OCI-LY7 (cell line): ENCODE data around the gene COL4A1. TPM values are rescaled to one million over a fixed set of nuclear protein-coding genes. Genes with fewer than 3 reads are reported as not detected.

ENCODE experiments used
- BruUV-seq: library from RNA; stranded (reverse); fragments of 400-500 nt; replicated peaks from 2 replicates; lab custom pipeline; 2021; lab: Mats Ljungman, UMichigan
- CTCF ChIA-PET: fragments of 300-600 bp; sonication (Branson Sonifier 250); formaldehyde crosslinking; loops from one replicate; lab custom pipeline; 2022; ENCODE audit warnings: antibody characterized with exemption; ENCODE audit not compliant: unreplicated experiment; lab: Charles Lee
- POLR2A ChIA-PET: fragments of 300-600 bp; sonication (Branson Sonifier 250); formaldehyde crosslinking; loops from one replicate; lab custom pipeline; 2022; ENCODE audit warnings: antibody characterized with exemption; lab: Charles Lee
- DNase-seq: peaks from one replicate; pipeline ENCODE4 v3.0.0-alpha.2; 2015; ENCODE audit warnings: low spot score
- H2AFZ ChIP-seq: fragments of 200-600 bp; sonication (generic), shearing (Covaris generic); 2 replicates; pipeline ENCODE4 v1.6.1; 2014; ENCODE audit warnings: mild to moderate bottlenecking, antibody characterized with exemption, low read length, moderate library complexity
- H3K27ac ChIP-seq: fragments of 200-600 bp; sonication (generic); 2 replicates; pipeline ENCODE4 v1.5.1; 2014; ENCODE audit warnings: mixed run types, low read depth, mild to moderate bottlenecking, moderate library complexity, low read length, inconsistent platforms; ENCODE audit not compliant: poor library complexity, severe bottlenecking
- H3K36me3 ChIP-seq: fragments of 200-600 bp; sonication (generic); 2 replicates; pipeline ENCODE4 v1.6.1; 2014; ENCODE audit warnings: mild to moderate bottlenecking, antibody characterized with exemption, low read length, moderate library complexity, mixed read lengths; ENCODE audit not compliant: insufficient read depth
- H3K4me1 ChIP-seq: fragments of 200-600 bp; sonication (generic); 2 replicates; pipeline ENCODE4 v1.5.1; 2014; ENCODE audit warnings: mild to moderate bottlenecking, low read length; ENCODE audit not compliant: insufficient read depth, poor library complexity, severe bottlenecking
- H3K4me2 ChIP-seq: fragments of 200-600 bp; sonication (generic); 2 replicates; pipeline ENCODE4 v1.6.1; 2014; ENCODE audit warnings: mild to moderate bottlenecking, low read length
- H3K4me3 ChIP-seq: fragments of 200-600 bp; sonication (generic); 2 replicates; pipeline ENCODE4 v1.5.1; 2014; ENCODE audit warnings: mild to moderate bottlenecking, low read depth, low read length; ENCODE audit not compliant: poor library complexity, severe bottlenecking
- H3K79me2 ChIP-seq: fragments of 200-600 bp; sonication (generic); 2 replicates; pipeline ENCODE4 v1.6.1; 2016; ENCODE audit warnings: low read depth, mild to moderate bottlenecking, low read length, moderate library complexity, mixed read lengths; ENCODE audit not compliant: insufficient read depth
- H3K9me2 ChIP-seq: fragments of 200-600 bp; sonication (generic); 2 replicates; pipeline ENCODE4 v1.6.1; 2016; ENCODE audit warnings: mild to moderate bottlenecking, low read length, mixed read lengths; ENCODE audit not compliant: insufficient read depth
- H3K9me3 ChIP-seq: fragments of 200-600 bp; sonication (generic); 2 replicates; pipeline ENCODE4 v1.6.1; 2014; ENCODE audit warnings: mild to moderate bottlenecking, mixed run types, low read length, mixed read lengths
- H4K20me1 ChIP-seq: fragments of 200-600 bp; sonication (generic); 2 replicates; pipeline ENCODE4 v1.6.1; 2014; ENCODE audit warnings: mild to moderate bottlenecking, antibody characterized with exemption, low read length, moderate library complexity, mixed read lengths; ENCODE audit not compliant: insufficient read depth
- CTCF ChIP-seq: fragments of 200-600 bp; sonication (generic); conservative IDR thresholded peaks from 2 replicates; pipeline ENCODE4 v1.5.1; 2014; ENCODE audit warnings: mild to moderate bottlenecking, antibody characterized with exemption, low read length, moderate library complexity, mixed read lengths
- EZH2phosphoT487 ChIP-seq: fragments of 200-600 bp; sonication (generic); IDR thresholded peaks from 2 replicates; pipeline ENCODE4 v1.6.1; 2018; ENCODE audit warnings: low read depth, borderline replicate concordance, mild to moderate bottlenecking, mixed run types, antibody characterized with exemption, low read length, moderate library complexity, mixed read lengths
- intact Hi-C: fragments of 100-400 bp; cut with micrococcal nuclease; formaldehyde crosslinking; loops from one replicate; pipeline ENCODE4 v1.10.0; 2022; ENCODE audit not compliant: unreplicated experiment
- total RNA-seq, 2 experiments: library from RNA; depleted of rRNA in 1 of 2; stranded (reverse); fragments of >200 nt in 1 of 2; shearing (Covaris generic) in 1 of 2; gene quantifications; 2 replicates each; pipeline ENCODE4 v1.2.3, GENCODE V29; 2014 to 2022

The COL4A1 gene
- total RNA-seq, 2 experiments from 2014 or later, result 0.06 TPM; not detected in 1

GRCh38 chr13:110168999-110169933 lies 137.7 kb downstream of the COL4A1 start:
- Histone ChIP-seq H3K4me2 (no peak overlapping the region), H3K27ac (no peak overlapping the region), H3K79me2 (no peaks in the 10 kb centered on the region), H3K36me3 (no peaks in the 10 kb centered on the region), H3K9me3 (no peaks in the 10 kb centered on the region), H4K20me1 (no peaks in the 10 kb centered on the region), H3K4me3 (no peak overlapping the region), H3K9me2 (no peaks in the 10 kb centered on the region), H2AFZ (no peak overlapping the region), H3K4me1 (no peaks in the 10 kb centered on the region)
- intact Hi-C loops, result no loop called here
- ChIA-PET CTCF (no interaction called here), POLR2A (interaction anchor here (0.5 kb wide), 1 partner anchor 599 kb away, joined by 3 read pairs; no protein-coding TSS in a partner anchor)
- DNase-seq, result no peak
- no TSS peak for BruUV-seq
- TF ChIP-seq EZH2phosphoT487, result no peak
- no peak for TF ChIP-seq CTCF

GRCh38 chr13:110166598-110166997 lies 140.4 kb downstream of the COL4A1 start:
- no TSS peak for BruUV-seq
- Histone ChIP-seq H4K20me1 (no peaks in the 10 kb centered on the region), H3K79me2 (no peaks in the 10 kb centered on the region), H3K27ac (no peak overlapping the region), H3K4me1 (no peaks in the 10 kb centered on the region), H3K9me2 (no peaks in the 10 kb centered on the region), H3K9me3 (no peaks in the 10 kb centered on the region), H2AFZ (no peak overlapping the region), H3K4me2 (no peak overlapping the region), H3K4me3 (no peak overlapping the region), H3K36me3 (no peaks in the 10 kb centered on the region)
- ChIA-PET POLR2A (interaction anchor here (0.6 kb wide), 1 partner anchor 1813 kb away, joined by 3 read pairs; no protein-coding TSS in a partner anchor), CTCF (no interaction called here)
- no peak for DNase-seq
- TF ChIP-seq CTCF, result no peak
- no peak for TF ChIP-seq EZH2phosphoT487
- intact Hi-C loops, result no loop called here

- POLR2A ChIA-PET, result no interaction called here
- DNase-seq, result no peak
- no TSS peak for BruUV-seq
- intact Hi-C loops, result no loop called here
- H3K9me2 ChIP-seq, result no peaks in the 10 kb centered on the region
- H3K36me3 ChIP-seq, result no peaks in the 10 kb centered on the region
- H3K4me1 ChIP-seq, result no peaks in the 10 kb centered on the region
- H3K4me2 ChIP-seq, result no peak overlapping the region
- CTCF ChIA-PET, result no interaction called here
- no peaks in the 10 kb centered on the region for H4K20me1 ChIP-seq
- no peak overlapping the region for H2AFZ ChIP-seq
- H3K4me3 ChIP-seq, result no peak overlapping the region
- no peak overlapping the region for H3K27ac ChIP-seq
- H3K79me2 ChIP-seq, result no peaks in the 10 kb centered on the region
- no peak for TF ChIP-seq EZH2phosphoT487
- no peak for TF ChIP-seq CTCF
- no peaks in the 10 kb centered on the region for H3K9me3 ChIP-seq
Observed at GRCh38 chr13:110164706-110165105, 142.3 kb downstream of the COL4A1 start.
